HG03457 (cell line): ENCODE data around the gene TMEM52B.
"Not testable (repeated sequence)": the region's sequence is repeated elsewhere in the genome, so short reads cannot be mapped to it uniquely, and the experiment has no call there.

Source experiments
- ATAC-seq: cut with Tn5 transposase; IDR thresholded peaks from one replicate; pipeline ENCODE4 v1.9.1; 2021; ENCODE audit warnings: moderate number of reproducible peaks; ENCODE audit not compliant: unreplicated experiment

TMEM52B gene

DNA sequence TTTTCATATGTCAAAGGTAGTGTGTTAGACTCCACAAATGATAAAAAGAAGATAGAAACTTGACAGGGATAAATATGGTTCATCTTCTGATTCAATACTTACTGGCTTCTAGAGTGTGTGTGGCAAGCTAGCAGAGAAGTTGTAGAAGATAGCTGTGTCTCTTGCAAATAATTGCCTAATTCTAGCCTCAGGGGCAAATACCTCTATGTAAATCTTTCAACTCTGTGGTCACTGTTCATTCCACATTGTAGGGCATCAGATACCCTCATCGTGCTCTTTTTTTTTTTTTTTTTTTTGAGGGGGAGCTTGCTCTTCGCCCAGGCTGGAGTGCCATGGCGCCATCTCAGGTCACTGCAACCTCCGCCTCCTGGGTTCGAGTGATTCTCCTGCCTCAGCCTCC is 8.6 kb upstream of the TMEM52B start:
- no peak for ATAC-seq

- no peak for ATAC-seq
These were observed 6.7 kb upstream of the TMEM52B start, which contains the start of gene OLR1 for GRCh38 chr12:10171973-10172728. TSS of gene OLR1 (minus strand) at chr12:10172132. CDS start at chr12:10172077, 55 bp downstream.

DNA sequence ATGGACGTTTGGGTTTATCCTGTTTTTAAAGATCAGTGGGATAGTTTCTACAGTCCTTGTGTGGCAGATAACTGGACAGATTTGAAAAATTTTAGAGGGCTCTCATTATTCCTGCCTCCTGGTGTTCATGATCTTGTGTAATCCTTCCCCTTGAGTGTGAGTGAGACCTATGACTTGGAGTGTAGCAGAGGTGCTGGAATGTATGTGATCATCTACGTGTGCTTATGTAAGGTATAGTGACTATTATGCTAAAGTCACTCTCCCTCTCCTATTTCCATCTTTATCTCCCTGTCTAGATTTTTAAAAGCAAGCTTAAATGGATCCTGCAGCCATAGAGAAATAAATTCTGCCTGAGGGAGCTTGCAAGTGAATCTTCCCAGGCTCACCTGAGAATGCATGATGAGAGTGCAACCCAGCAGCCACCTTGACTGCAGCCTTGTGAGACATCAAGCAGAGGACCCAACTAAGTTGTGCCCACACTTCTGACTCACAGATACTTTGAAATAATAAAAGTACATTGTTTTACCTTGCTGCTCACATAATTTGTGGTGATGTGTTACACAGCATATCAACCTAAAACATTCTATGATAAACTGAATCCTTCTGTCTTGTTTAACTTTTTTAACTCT is 3.7 kb upstream of the TMEM52B start:
- ATAC-seq: no peak

- ATAC-seq: no peak
These were observed 2.8 kb upstream of the TMEM52B start for GRCh38 chr12:10175846-10176636.

DNA sequence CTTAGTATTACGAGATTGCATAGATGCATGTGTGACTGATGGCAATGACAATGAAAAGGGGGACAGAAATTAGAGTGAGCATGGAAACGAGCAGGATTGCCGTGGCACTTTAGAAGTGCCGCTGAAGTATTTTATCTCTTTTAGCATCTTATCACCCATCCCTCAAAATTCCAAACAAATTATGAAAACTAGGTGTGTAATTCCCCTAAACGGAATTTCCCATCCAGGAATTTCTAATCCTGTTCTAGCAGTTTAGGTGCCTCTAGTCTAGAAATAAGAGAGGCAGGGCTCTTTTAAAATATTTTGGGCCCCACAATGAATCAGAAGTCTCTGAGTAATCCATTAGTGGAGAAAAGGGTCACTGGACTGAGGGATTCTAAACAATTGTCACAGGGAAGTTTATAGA is 947 bp downstream of the TMEM52B start:
- no peak for ATAC-seq

GRCh38 chr12:10182354-10183049 is 3.7 kb downstream of the TMEM52B start:
- no peak for ATAC-seq

DNA sequence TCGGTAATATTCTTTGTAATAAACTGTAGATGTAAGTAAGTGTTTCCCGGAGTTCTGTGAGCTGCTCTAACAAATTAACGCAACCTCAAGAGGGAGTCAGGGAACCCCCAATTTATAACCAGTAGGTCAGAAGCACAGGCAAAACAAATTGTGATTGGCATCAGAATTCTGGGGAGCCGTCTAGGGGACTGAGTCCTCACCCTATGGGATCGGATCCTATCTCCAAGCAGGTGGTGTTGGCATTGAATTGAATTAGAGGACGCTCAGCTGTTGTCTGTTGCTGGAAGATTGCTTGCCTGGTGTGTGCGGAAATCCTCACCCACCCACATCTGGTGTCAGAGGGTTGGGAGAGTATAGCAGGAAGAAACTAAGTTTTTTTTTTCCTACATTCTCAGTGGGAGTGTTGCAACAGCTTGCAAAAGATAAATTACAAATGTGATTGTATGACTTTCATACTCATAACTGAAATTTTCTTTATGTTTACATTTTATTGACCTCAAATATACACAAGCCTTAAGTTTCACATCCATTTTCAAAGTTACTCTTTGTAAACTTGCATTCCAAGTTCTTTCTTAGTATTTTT is 5.5 kb downstream of the TMEM52B start:
- ATAC-seq: no peak

DNA sequence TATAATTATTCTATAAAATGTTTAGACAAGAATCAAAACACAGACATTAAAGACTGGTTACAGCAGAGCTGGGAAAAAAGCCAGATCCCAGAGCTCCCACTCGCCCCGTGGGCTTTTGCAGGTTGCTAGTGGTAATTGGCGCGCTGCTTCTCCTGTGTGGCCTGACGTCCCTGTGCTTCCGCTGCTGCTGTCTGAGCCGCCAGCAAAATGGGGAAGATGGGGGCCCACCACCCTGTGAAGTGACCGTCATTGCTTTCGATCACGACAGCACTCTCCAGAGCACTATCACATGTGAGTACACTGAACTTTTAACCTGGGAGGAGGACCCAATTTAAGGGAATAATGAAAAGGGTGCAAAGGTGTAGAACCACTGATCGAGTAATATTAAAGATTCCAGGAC is 7.5 kb downstream of the TMEM52B start:
- ATAC-seq: no peak

DNA sequence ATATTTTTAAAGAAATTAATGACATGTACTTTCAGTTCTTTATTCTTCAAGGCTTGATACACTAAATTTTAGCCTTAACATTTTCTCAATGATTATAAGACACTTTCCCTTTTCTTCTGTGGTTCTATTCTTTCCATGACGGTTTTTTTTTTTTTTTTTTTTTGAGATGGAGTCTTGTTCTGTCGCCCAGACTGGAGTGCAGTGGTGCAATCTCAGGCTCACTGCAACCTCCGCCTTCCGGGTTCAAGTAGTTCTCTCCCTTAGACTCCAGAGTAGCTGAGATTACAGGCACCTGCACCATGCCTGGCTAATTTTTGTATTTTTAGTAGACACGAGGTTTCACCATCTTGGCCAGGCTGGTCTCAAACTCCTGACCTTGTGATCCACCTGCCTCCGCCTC is 8.1 kb downstream of the TMEM52B start:
- not testable (repeated sequence) for ATAC-seq

GRCh38 chr12:10189653-10190052 is 10.8 kb downstream of the TMEM52B start:
- no peak for ATAC-seq

GRCh38 chr12:10190558-10191388 is 11.9 kb downstream of the TMEM52B start:
- ATAC-seq: no peak

GRCh38 chr12:10191865-10192264 is 13.0 kb downstream of the TMEM52B start:
- ATAC-seq: no peak

GRCh38 chr12:10194160-10194670 is 15.4 kb downstream of the TMEM52B start:
- no peak for ATAC-seq

- no peak for ATAC-seq
These were observed 17.4 kb downstream of the TMEM52B start for GRCh38 chr12:10196210-10196609.

- no peak for ATAC-seq
These were observed 19.0 kb downstream of the TMEM52B start for GRCh38 chr12:10197879-10198278.

DNA sequence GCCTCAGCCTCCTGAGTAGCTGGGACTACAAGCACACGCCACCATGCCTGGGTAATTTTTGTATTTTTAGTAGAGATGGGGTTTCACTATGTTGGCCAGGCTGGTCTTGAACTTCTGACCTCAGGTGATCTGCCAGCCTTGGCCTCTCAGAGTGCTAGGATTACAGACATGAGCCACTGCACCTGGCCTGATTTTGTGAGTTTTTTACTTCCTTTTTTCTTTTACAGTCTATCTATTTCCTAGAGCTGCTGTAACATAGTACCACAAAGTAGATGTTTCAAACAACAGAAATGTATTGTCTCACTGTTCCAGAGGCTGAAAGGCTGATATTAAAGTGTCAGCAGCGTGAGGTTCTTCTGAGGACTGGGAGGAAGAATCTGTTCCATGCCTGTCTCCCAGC is 25.7 kb downstream of the TMEM52B start:
- ATAC-seq: not testable (repeated sequence)

GRCh38 chr12:10205220-10205807 is 26.5 kb downstream of the TMEM52B start:
- no peak for ATAC-seq

DNA sequence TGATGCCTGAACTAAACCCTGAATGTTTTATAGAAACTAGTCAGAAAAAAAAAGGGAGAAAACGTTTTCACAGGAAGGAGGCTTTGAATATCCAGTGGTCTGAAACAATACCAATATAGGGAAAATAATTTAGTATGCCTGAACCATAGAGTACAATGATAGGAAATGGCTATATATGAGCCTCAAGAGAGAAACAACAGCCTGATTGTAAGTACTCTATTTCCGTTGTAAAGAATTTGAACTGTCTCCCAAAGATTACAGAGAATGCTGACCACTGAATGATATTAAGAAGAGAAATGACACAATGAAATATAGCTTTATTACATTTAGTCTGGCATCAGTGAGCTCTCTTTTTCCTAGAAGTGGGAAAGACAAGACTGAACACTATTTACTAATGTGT is 28.3 kb downstream of the TMEM52B start:
- ATAC-seq: no peak

GRCh38 chr12:10210225-10210624 is 31.4 kb downstream of the TMEM52B start:
- no peak for ATAC-seq
